BLaER1 (cell line): ENCODE results near the gene SYNJ2BP.
"Not testable (repeated sequence)": the region's sequence is repeated elsewhere in the genome, so short reads cannot be mapped to it uniquely, and the experiment has no call there.

ENCODE experiments used
- H3K27ac ChIP-seq: shearing (Covaris generic); formaldehyde crosslinking; 2 replicates; pipeline ENCODE4 v1.8.1; 2022
- H3K27me3 ChIP-seq: shearing (Covaris generic); formaldehyde crosslinking; 2 replicates; pipeline ENCODE4 v1.8.1; 2022
- H3K36me3 ChIP-seq: shearing (Covaris generic); formaldehyde crosslinking; 2 replicates; pipeline ENCODE4 v1.8.1; 2022
- H3K4me1 ChIP-seq: shearing (Covaris generic); formaldehyde crosslinking; 2 replicates; pipeline ENCODE4 v1.8.1; 2022
- H3K4me2 ChIP-seq: shearing (Covaris generic); formaldehyde crosslinking; 2 replicates; pipeline ENCODE4 v1.8.1; 2022
- H3K4me3 ChIP-seq: shearing (Covaris generic); formaldehyde crosslinking; 2 replicates; pipeline ENCODE4 v1.8.1; 2022
- H3K9ac ChIP-seq: shearing (Covaris generic); formaldehyde crosslinking; 2 replicates; pipeline ENCODE4 v1.8.1; 2022
- H3K9me3 ChIP-seq: shearing (Covaris generic); formaldehyde crosslinking; 2 replicates; pipeline ENCODE4 v1.8.1; 2022
- H4K20me1 ChIP-seq: shearing (Covaris generic); formaldehyde crosslinking; 2 replicates; pipeline ENCODE4 v1.8.1; 2022
- Cebpa-rat ChIP-seq: shearing (Covaris generic); IDR thresholded peaks from 2 replicates; pipeline ENCODE4 v1.8.1; 2022

The SYNJ2BP gene

GRCh38 chr14:70416338-70416724 is 559 bp downstream of the SYNJ2BP start:
- Histone ChIP-seq H3K4me3 (peak overlapping the region; percentile 80), H4K20me1 (no peaks in the 10 kb centered on the region), H3K9ac (peak overlapping the region; percentile 76), H3K4me1 (peaks cover 15% of the 10 kb centered on the region), H3K4me2 (peak overlapping the region; percentile 84), H3K9me3 (no peaks in the 10 kb centered on the region), H3K27ac (peak overlapping the region; percentile 70), H3K27me3 (no peaks in the 10 kb centered on the region), H3K36me3 (peaks cover 17% of the 10 kb centered on the region)
- no peak for TF ChIP-seq Cebpa-rat

- peak overlapping the region; percentile 76 for H3K9ac ChIP-seq
Measured at GRCh38 chr14:70415788-70416187, 1.1 kb downstream of the SYNJ2BP start.

GRCh38 chr14:70407621-70408020 is 9.3 kb downstream of the SYNJ2BP start:
- no peak overlapping the region for H3K9ac ChIP-seq
- H3K9me3 ChIP-seq, result no peaks in the 10 kb centered on the region
- H3K4me1 ChIP-seq, result no peaks in the 10 kb centered on the region
- H3K4me3 ChIP-seq, result no peak overlapping the region
- H4K20me1 ChIP-seq, result no peaks in the 10 kb centered on the region
- H3K27ac ChIP-seq, result no peak overlapping the region
- TF ChIP-seq Cebpa-rat, result no peak
- H3K36me3 ChIP-seq, result peaks cover 43% of the 10 kb centered on the region
- H3K4me2 ChIP-seq, result no peak overlapping the region
- H3K27me3 ChIP-seq, result no peaks in the 10 kb centered on the region

More at GRCh38 chr14:70415788-70416187, 1.1 kb downstream of the SYNJ2BP start:
- no peaks in the 10 kb centered on the region for H3K27me3 ChIP-seq
- H3K9me3 ChIP-seq, result no peaks in the 10 kb centered on the region
- H3K36me3 ChIP-seq, result peaks cover 17% of the 10 kb centered on the region
- peaks cover 15% of the 10 kb centered on the region for H3K4me1 ChIP-seq
- peak overlapping the region; percentile 84 for H3K4me2 ChIP-seq
- no peaks in the 10 kb centered on the region for H4K20me1 ChIP-seq
- TF ChIP-seq Cebpa-rat, result no peak
- H3K27ac ChIP-seq, result no peak overlapping the region
- H3K4me3 ChIP-seq, result peak overlapping the region; percentile 80

- H3K9ac ChIP-seq, H3K27me3 ChIP-seq, H4K20me1 ChIP-seq, H3K4me3 ChIP-seq, H3K27ac ChIP-seq, H3K9me3 ChIP-seq, H3K4me2 ChIP-seq: not testable (repeated sequence)
- peaks cover 11% of the 10 kb centered on the region for H3K4me1 ChIP-seq
- peaks cover 37% of the 10 kb centered on the region for H3K36me3 ChIP-seq
Measured at GRCh38 chr14:70406216-70406615, 10.7 kb downstream of the SYNJ2BP start.

DNA sequence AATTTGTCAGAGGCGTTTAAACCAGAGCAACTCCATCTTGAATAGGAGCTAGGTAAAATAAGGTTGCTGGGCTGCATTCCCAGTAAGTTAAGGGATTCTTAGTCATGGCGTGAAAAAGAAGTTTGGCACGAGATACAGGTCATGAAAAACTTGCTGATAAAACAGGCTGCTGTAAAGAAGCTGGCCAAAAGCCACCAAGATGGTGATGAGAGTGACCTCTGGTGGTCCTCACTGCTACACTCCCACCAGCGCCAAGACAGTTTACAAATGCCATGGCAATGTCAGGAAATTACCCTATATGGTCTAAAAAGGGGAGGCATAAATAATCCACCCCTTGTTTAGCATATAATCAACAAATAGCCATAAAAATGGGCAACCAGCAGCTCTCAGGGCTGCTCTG is 13.6 kb downstream of the SYNJ2BP start:
- peaks cover 11% of the 10 kb centered on the region for H3K4me1 ChIP-seq
- not testable (repeated sequence) for H4K20me1 ChIP-seq, H3K4me3 ChIP-seq, H3K9ac ChIP-seq, H3K4me2 ChIP-seq, H3K27me3 ChIP-seq, H3K27ac ChIP-seq
- H3K9me3 ChIP-seq, result peaks cover 18% of the 10 kb centered on the region
- peaks cover 29% of the 10 kb centered on the region for H3K36me3 ChIP-seq

GRCh38 chr14:70401643-70402042 is 15.2 kb downstream of the SYNJ2BP start:
- Histone ChIP-seq H3K4me3 (no peak overlapping the region), H3K4me2 (peak overlapping the region; percentile 31), H3K36me3 (peaks cover 33% of the 10 kb centered on the region), H3K9ac (no peak overlapping the region), H3K27ac (no peak overlapping the region), H4K20me1 (no peaks in the 10 kb centered on the region), H3K27me3 (no peaks in the 10 kb centered on the region), H3K9me3 (peaks cover 30% of the 10 kb centered on the region), H3K4me1 (peaks cover 11% of the 10 kb centered on the region)
- TF ChIP-seq Cebpa-rat, result no peak

DNA sequence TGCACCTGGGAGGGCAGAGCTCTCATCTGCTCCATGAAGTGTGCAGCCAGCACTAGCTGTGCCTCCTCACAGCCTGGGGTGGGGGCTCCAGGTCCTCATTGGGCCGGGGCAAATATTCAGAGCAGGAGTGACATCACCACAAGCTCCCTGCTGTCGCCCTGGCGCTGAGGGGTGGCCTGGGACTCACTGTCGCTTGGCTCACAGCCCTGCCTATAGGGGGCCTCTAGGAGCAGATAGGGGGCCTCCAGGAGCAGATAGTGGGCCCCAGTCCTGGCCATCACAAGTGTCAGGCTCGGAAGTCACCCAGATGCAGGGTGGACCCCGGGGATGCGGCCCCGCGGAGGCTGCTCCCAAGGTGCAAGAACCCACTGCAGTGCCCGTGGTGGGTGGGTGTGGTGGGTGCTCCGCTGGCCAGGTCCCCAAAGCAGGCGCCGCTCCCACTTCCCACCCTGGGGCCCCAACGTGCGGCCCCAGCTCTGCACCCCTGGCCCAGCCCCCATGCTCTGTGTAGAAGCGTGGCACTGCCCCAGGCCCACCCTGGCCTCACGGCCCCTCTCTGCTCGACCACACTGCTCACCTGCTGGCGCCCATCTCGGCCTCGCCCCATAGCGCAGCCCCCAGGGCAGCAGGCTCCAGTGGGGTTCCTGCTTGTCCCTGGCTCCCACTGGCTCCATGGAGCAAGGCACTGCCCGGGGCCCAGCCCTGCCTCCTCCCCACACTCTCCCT is 18.0 kb downstream of the SYNJ2BP start:
- H3K27ac ChIP-seq, result no peak overlapping the region
- H3K9ac ChIP-seq, result no peak overlapping the region

GRCh38 chr14:70398280-70398679 is 18.6 kb downstream of the SYNJ2BP start:
- no peaks in the 10 kb centered on the region for H3K27me3 ChIP-seq

More for the DNA sequence above, 18.0 kb downstream of the SYNJ2BP start:
- TF ChIP-seq Cebpa-rat, result no peak
- H3K9me3 ChIP-seq, result peaks cover 30% of the 10 kb centered on the region
- H3K36me3 ChIP-seq, result peaks cover 29% of the 10 kb centered on the region
- H3K4me1 ChIP-seq, result peaks cover 11% of the 10 kb centered on the region
- H4K20me1 ChIP-seq, result no peaks in the 10 kb centered on the region
- H3K4me2 ChIP-seq, result no peak overlapping the region
- no peaks in the 10 kb centered on the region for H3K27me3 ChIP-seq
- 0 out of 2 replicates have a peak overlapping the region, but pooled peaks have one; percentile 4 for H3K4me3 ChIP-seq

GRCh38 chr14:70397746-70398145 is 19.1 kb downstream of the SYNJ2BP start:
- Histone ChIP-seq H3K36me3 (peaks cover 29% of the 10 kb centered on the region), H4K20me1 (no peaks in the 10 kb centered on the region), H3K27ac (no peak overlapping the region)

More at GRCh38 chr14:70398280-70398679, 18.6 kb downstream of the SYNJ2BP start:
- Histone ChIP-seq H3K9me3 (peaks cover 30% of the 10 kb centered on the region), H3K4me3 (no peak overlapping the region), H3K4me1 (peaks cover 11% of the 10 kb centered on the region), H3K27ac (no peak overlapping the region), H3K4me2 (no peak overlapping the region), H4K20me1 (no peaks in the 10 kb centered on the region), H3K36me3 (peaks cover 29% of the 10 kb centered on the region), H3K9ac (no peak overlapping the region)
- no peak for TF ChIP-seq Cebpa-rat

GRCh38 chr14:70394674-70395306 is 22.1 kb downstream of the SYNJ2BP start:
- Histone ChIP-seq H3K4me2 (no peak overlapping the region), H4K20me1 (no peaks in the 10 kb centered on the region), H3K27ac (no peak overlapping the region), H3K36me3 (peaks cover 32% of the 10 kb centered on the region), H3K9ac (no peak overlapping the region), H3K9me3 (peaks cover 30% of the 10 kb centered on the region), H3K4me3 (no peak overlapping the region), H3K4me1 (peaks cover 7% of the 10 kb centered on the region), H3K27me3 (no peaks in the 10 kb centered on the region)
- TF ChIP-seq Cebpa-rat, result no peak

More at GRCh38 chr14:70397746-70398145, 19.1 kb downstream of the SYNJ2BP start:
- Histone ChIP-seq H3K27me3 (no peaks in the 10 kb centered on the region), H3K4me2 (no peak overlapping the region), H3K9me3 (peaks cover 34% of the 10 kb centered on the region), H3K9ac (no peak overlapping the region), H3K4me1 (peaks cover 11% of the 10 kb centered on the region), H3K4me3 (no peak overlapping the region)
- no peak for TF ChIP-seq Cebpa-rat
